DND-41 (cell line): Measurements from ENCODE around the gene NOL4L.
A peak's percentile ranks its signal among the peaks of the same experiment; 100 is the strongest.

Experiments
- ATAC-seq: fragments of 200-7000 bp; cut with Tn5 transposase; 3 replicates; pipeline ENCODE4 v1.9.1; 2021; ENCODE audit warnings: low read depth; ENCODE audit not compliant: insufficient read depth
- DNase-seq: peaks from one replicate; pipeline ENCODE4 v3.0.0-alpha.2; 2020
- H2AFZ ChIP-seq: 2 replicates; pipeline ENCODE4 v1.6.0; 2012; ENCODE audit warnings: low read depth, low read length
- H3K27ac ChIP-seq: 2 replicates; pipeline ENCODE4 v1.5.1; 2012; ENCODE audit warnings: low read length, inconsistent platforms
- H3K27me3 ChIP-seq: fragments of 200-600 bp; sonication (generic); 2 replicates; pipeline ENCODE4 v1.6.0; 2012; ENCODE audit warnings: low read length, mild to moderate bottlenecking, inconsistent platforms; ENCODE audit not compliant: insufficient read depth, poor library complexity
- H3K36me3 ChIP-seq: 2 replicates; pipeline ENCODE4 v1.5.1; 2012; ENCODE audit warnings: low read length, inconsistent platforms; ENCODE audit not compliant: insufficient read depth
- H3K4me1 ChIP-seq: 2 replicates; pipeline ENCODE4 v1.5.1; 2012; ENCODE audit warnings: mild to moderate bottlenecking, low read length; ENCODE audit not compliant: insufficient read depth
- H3K4me2 ChIP-seq: 2 replicates; pipeline ENCODE4 v1.6.0; 2012; ENCODE audit warnings: mild to moderate bottlenecking, moderate library complexity, low read length, inconsistent platforms; ENCODE audit not compliant: insufficient read depth
- H3K4me3 ChIP-seq, 2 experiments: fragments of 200-600 bp in 1 of 2; shearing (Covaris generic) in 1 of 2; 2 replicates each; pipeline ENCODE4 v1.5.1; 2012 to 2016; ENCODE audit warnings: inconsistent platforms in 2 of 2, low read length in 2 of 2, mild to moderate bottlenecking in 2 of 2, low read depth in 1 of 2, moderate library complexity in 1 of 2
- H3K79me2 ChIP-seq: 2 replicates; pipeline ENCODE4 v1.6.0; 2012; ENCODE audit warnings: low read length, inconsistent platforms; ENCODE audit not compliant: insufficient read depth
- H3K9ac ChIP-seq: 2 replicates; pipeline ENCODE4 v1.6.0; 2012; ENCODE audit warnings: low read depth, mild to moderate bottlenecking, inconsistent platforms, low read length, moderate library complexity
- H3K9me3 ChIP-seq: 2 replicates; pipeline ENCODE4 v1.5.1; 2012; ENCODE audit warnings: low read length, moderate library complexity, mild to moderate bottlenecking, inconsistent platforms; ENCODE audit not compliant: insufficient read depth, severe bottlenecking
- H4K20me1 ChIP-seq: 2 replicates; pipeline ENCODE4 v1.6.0; 2012; ENCODE audit warnings: low read length; ENCODE audit not compliant: insufficient read depth
- CTCF ChIP-seq: IDR thresholded peaks from 2 replicates; pipeline ENCODE4 v1.5.1; 2012; ENCODE audit warnings: borderline replicate concordance, low read length, moderate library complexity, mild to moderate bottlenecking; ENCODE audit not compliant: poor library complexity, severe bottlenecking; ENCODE audit errors: extremely low read depth
- EZH2 ChIP-seq: IDR thresholded peaks from 3 replicates; pipeline ENCODE4 v1.6.1; 2012; ENCODE audit warnings: borderline replicate concordance, low read depth, mild to moderate bottlenecking, moderate library complexity, low read length, inconsistent platforms; ENCODE audit not compliant: severe bottlenecking

The NOL4L gene

DNA sequence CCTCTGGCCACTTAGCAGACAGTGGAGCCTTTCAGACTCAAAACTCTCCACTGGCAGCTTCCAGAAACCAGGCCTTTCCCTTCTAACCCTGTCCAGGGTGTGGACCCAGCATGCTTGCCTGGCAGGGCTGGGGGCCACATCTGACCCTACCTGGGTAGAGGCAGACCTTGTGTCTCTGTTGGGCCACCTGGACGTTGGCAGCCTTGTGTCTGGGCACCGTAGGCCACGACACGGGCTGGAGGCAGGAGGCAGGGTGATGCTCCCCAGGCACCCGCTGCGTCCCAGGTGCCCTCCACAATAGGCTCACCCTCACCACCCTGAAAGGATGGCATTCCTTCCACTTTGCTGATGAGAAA is 67.6 kb downstream of the NOL4L start:
- Histone ChIP-seq H2AFZ (no peak overlapping the region), H3K9ac (no peak overlapping the region), H3K4me2 (no peak overlapping the region), H3K9me3 (no peaks in the 10 kb centered on the region), H3K4me1 (peaks cover 15% of the 10 kb centered on the region), H3K36me3 (peaks cover 75% of the 10 kb centered on the region), H3K79me2 (peaks cover 3% of the 10 kb centered on the region; the same call in 1 of the 2 replicates), H3K27ac (peak overlapping the region; percentile 54), H4K20me1 (no peaks in the 10 kb centered on the region), H3K27me3 (no peaks in the 10 kb centered on the region), H3K4me3 (no peak overlapping the region)
- DNase-seq (no peak), ATAC-seq (no peak)
- TF ChIP-seq EZH2, result no peak
- no peak for TF ChIP-seq CTCF

DNA sequence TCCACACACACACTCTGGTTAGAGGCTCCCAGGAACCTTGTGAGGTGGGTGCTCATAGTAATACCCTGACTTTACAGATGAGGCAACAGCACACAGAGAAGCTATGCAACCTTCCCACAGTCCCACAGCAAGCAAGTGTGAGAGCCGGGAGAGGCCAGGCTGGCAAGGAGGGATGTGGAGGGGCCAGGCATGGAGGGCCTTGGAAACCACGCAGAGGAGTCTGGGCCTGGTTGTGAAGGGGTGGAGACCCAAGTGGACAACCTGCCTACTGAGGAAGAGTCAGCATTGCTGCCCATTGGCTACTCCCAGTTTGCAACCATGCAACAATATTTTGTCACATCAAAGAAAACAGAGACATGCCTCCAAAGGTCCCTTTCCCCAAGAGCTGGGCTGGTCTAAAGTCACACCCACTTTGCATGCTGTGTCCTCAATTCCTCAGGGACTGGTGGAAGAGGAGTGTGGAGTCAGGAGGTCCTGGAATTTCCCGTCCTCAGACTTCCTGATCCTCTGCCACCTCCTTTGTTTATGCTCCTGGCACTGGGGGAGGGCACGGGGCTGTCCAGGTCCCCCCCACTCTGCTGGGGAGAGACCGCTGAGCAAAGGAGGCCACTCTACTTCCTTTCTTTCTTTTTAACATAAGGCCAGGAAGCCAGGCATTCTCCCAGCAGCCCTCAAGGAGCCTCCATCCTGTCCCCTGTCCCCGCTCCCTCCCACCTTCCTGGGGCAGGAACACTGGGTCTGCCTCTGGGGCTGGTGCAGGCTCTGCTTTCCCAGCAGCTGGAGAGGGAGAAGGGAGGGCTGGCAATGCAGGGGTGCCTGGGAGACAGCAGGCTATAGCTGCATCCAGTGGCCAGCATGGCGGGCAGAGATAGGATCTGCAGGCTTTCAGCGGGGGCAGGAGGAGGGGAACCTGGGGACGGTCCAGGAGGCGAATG is 68.3 kb downstream of the NOL4L start:
- DNase-seq, result no peak
- H3K27ac ChIP-seq, result peak overlapping the region; percentile 54
- peaks cover 21% of the 10 kb centered on the region for H3K4me1 ChIP-seq
- H4K20me1 ChIP-seq, result no peaks in the 10 kb centered on the region
- H3K4me2 ChIP-seq, result no peak overlapping the region
- H3K4me3 ChIP-seq, result no peak overlapping the region
- ATAC-seq, result no peak
- H3K9me3 ChIP-seq, result no peaks in the 10 kb centered on the region
- no peak overlapping the region for H2AFZ ChIP-seq
- TF ChIP-seq EZH2, result no peak
- TF ChIP-seq CTCF, result no peak
- H3K27me3 ChIP-seq, result no peaks in the 10 kb centered on the region
- peaks cover 69% of the 10 kb centered on the region for H3K36me3 ChIP-seq
- H3K9ac ChIP-seq, result no peak overlapping the region
- H3K79me2 ChIP-seq, result peaks cover 7% of the 10 kb centered on the region

GRCh38 chr20:32515631-32516101 is 69.5 kb downstream of the NOL4L start:
- Histone ChIP-seq H3K4me1 (peaks cover 33% of the 10 kb centered on the region), H3K9me3 (no peaks in the 10 kb centered on the region), H3K4me3 (no peak overlapping the region), H3K4me2 (no peak overlapping the region), H4K20me1 (no peaks in the 10 kb centered on the region), H3K36me3 (peaks cover 57% of the 10 kb centered on the region), H3K27me3 (no peaks in the 10 kb centered on the region), H3K9ac (no peak overlapping the region), H3K79me2 (peaks cover 19% of the 10 kb centered on the region), H3K27ac (peak overlapping the region; percentile 54), H2AFZ (no peak overlapping the region)
- DNase-seq, result no peak
- TF ChIP-seq CTCF, result no peak
- TF ChIP-seq EZH2, result no peak
- no peak for ATAC-seq
